LNCaP clone FGC (cell line): ENCODE results near the gene CPA4.

Source experiments
- DNase-seq: peaks from one replicate; pipeline ENCODE4 v3.0.0-alpha.2; 2011; ENCODE audit warnings: low read depth
- H3K4me3 ChIP-seq: 2 replicates; pipeline ENCODE4 v1.5.1; 2011; ENCODE audit warnings: mild to moderate bottlenecking, low read depth, low read length, control low read depth
- TF ChIP-seq, protein P1 (sequence below): IDR thresholded peaks from 2 replicates; pipeline ENCODE4 v1.5.1; 2012; ENCODE audit warnings: mild to moderate bottlenecking; ENCODE audit not compliant: control insufficient read depth, insufficient read depth; ENCODE audit errors: extremely low read depth

CPA4 gene

DNA sequence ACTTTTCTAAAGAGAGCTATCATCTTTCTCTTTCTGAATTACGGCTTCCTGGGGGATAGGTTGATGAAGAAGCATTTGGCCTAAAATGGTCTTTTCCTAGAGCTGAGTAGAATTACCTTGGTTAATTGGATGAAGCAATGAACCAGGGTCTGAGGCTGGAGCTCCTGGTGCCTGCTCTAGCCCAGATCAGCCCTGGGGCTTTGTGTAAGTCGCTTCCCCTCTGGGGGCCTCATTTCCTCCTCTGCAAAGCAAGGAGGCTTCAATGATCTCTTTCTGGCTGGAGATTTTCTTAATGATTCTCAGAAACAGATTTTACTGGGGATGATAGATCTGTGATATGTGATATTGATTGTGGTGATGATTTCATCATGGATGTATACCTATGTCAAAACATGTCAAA is 29.8 kb upstream of the CPA4 start:
- no peak overlapping the region for H3K4me3 ChIP-seq
- DNase-seq = no peak
- TF ChIP-seq, protein P1, sequence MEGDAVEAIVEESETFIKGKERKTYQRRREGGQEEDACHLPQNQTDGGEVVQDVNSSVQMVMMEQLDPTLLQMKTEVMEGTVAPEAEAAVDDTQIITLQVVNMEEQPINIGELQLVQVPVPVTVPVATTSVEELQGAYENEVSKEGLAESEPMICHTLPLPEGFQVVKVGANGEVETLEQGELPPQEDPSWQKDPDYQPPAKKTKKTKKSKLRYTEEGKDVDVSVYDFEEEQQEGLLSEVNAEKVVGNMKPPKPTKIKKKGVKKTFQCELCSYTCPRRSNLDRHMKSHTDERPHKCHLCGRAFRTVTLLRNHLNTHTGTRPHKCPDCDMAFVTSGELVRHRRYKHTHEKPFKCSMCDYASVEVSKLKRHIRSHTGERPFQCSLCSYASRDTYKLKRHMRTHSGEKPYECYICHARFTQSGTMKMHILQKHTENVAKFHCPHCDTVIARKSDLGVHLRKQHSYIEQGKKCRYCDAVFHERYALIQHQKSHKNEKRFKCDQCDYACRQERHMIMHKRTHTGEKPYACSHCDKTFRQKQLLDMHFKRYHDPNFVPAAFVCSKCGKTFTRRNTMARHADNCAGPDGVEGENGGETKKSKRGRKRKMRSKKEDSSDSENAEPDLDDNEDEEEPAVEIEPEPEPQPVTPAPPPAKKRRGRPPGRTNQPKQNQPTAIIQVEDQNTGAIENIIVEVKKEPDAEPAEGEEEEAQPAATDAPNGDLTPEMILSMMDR = no peak

DNA sequence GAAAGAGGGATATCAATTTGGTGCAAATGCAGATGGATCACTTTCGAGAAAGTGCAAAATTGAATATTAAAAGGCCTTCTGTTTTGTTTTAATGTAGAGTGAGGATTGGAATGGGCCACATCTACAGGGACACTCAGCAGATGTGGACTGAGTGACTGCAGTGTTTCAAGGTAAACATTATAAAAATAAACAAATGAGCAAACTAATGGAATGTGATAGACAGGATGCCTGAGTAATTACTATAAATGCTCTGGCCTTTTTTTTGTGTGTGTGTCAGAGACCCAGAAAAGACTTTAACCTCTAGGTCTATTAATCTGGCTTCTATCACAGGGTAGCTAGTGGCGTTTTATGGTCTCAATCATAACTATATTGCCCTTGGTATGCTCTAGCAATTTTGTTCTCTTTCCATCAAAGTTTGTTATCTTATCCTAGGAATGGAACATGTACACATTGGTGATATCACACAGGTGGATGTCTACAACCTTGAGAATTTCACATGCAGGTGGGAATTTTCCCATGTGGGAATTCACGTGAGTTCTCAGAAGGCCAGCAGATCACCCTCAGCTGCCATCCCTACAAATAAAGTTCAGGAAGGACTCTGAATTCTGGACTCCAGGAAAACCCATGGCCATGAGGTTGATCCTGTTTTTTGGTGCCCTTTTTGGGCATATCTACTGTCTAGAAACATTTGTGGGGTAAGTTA is 26.6 kb upstream of the CPA4 start, which contains the start of gene CPA2:
TSS of gene CPA2 (plus strand) at position 606 of the 703 bp plus-strand sequence. CDS start at position 625, 19 bp downstream.
- no peak for DNase-seq
- no peak within 1 kb of the TSS for H3K4me3 ChIP-seq
- TF ChIP-seq, protein P1 = no peak

DNA sequence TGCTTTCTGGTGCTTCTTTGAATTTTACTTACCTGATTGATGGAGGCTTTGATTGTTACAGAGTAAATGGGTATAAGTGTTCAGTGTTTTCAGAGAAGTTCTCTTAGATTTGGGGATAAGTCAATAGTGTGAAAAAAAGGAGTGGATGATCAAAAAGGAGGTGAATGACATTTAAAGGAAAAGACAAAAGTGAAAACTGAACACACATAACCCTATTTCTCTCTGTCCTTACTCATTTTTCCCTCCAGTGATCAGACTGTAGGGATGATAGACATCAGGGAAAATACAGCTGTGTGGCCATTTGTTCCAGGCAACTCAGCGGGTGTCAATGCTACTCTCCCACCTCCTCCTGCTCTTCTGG is 26.0 kb upstream of the CPA4 start:
- no peak for DNase-seq
- TF ChIP-seq, protein P1 = no peak
- no peak overlapping the region for H3K4me3 ChIP-seq

DNA sequence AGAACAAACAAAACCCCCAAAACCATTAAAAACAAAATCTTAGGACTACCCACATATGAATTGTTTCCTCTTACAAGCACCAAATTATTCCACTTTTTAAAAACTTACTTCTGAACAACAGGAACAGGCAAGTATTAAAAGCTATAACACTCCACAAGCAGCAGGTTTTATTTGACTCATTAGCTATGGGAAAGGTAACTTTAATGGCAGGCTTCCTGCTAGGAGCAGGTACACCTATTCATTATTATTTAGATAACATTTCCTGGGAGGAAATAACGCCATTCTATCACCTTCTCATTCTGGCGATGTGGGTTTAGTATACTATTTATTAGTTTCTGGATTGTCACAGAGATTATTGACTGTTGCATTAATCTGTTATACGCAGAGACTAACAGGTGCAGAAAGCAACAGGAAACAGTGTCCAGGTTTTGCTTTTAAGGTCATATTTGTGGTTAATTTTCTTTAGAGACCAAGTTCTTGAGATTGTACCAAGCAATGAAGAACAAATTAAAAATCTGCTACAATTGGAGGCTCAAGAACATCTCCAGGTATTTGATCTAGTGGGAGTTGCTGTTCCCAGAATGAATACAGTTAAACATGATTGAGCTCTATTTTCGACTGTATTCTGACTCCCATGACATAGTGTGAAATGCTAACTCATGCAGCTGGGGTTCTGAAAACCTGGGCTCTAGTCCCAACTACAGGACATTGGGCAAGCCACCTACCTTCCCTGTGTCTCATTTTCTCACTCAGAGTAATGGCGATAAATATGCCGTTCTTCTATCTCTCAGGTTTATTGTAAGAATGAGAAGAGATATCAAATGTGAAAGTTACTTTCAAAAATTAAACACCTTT is 24.3 kb upstream of the CPA4 start:
- TF ChIP-seq, protein P1 = no peak
- DNase-seq = no peak
- H3K4me3 ChIP-seq = no peak overlapping the region

DNA sequence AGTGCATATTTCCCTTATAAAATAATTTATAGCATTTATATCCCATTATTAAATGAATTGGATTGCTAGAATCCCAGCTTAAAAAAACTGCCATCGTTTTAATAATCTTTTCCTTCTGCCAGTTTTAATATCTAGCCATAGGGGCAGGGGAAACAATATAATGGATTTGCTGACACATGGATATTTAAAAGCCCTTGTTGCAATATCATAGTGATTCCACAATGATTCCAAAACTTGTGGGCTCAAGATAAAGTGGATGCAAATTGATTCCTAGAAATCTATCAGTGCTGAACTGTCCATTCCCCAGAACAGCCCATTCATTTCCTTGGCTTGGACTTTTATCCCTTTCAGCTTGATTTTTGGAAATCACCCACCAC is 23.7 kb upstream of the CPA4 start:
- TF ChIP-seq, protein P1 = no peak
- no peak for DNase-seq
- H3K4me3 ChIP-seq = no peak overlapping the region

DNA sequence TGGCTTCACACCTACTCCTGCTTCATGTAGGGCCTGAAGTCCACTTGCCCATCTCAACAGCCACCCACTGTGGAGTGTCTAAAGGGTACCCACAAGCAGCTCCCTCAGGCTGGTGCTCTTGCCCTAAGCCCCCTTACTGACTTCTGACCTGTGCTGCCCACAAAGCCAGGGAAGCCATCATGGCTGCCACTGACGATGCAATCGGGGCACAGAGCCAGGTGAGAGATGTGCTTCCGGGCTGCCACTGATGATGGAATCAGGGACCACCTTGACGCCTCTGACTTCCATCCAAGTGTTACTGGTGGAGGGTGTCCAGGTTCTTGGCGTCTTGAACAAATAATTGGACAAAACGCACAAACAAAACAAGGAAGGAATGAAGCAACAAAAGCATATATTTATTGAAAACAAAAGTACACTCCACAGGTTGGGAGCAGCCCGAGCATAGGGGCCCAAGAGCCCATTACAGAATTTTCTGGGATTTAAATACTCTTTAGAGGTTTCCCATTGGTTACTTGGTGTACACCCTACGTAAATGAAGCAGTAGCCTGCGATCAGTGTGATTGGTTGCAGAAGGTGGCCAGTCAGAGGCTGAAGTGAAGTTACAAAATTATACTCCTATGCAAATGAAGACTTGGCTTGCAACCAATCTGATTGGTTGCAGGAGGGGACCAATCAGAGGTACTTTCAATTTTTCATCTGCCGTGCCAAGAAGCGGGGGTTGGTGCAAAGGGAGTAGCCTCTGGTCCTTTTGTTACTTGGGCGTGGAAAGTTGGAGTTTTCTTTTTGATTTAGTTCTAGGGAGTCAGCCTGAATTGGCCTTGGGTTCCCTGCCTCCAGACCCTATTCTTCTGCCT is 21.8 kb upstream of the CPA4 start:
- no peak overlapping the region for H3K4me3 ChIP-seq
- no peak for DNase-seq
- TF ChIP-seq, protein P1 = no peak
